BJ (cell line): ENCODE measurements around the gene PHLPP1. TPM values are rescaled to one million over a fixed set of nuclear protein-coding genes. Genes with fewer than 3 reads are reported as not detected.

Source experiments
- CTCF ChIA-PET: fragments of 350-600 bp; formaldehyde crosslinking; extraction: SDS; loops from one replicate; lab custom pipeline; 2021; ENCODE audit warnings: antibody characterized with exemption, inconsistent platforms; lab: Yijun Ruan, JAX
- POLR2A ChIA-PET: fragments of 300-600 bp; sonication (Branson Sonifier 250); formaldehyde crosslinking; extraction: SDS; loops from one replicate; lab custom pipeline; 2021; ENCODE audit warnings: antibody characterized with exemption; lab: Charles Lee
- DNase-seq: peaks from one replicate; pipeline ENCODE4 v3.0.0-alpha.2; 2011; ENCODE audit warnings: low read depth
- H3K27me3 ChIP-seq: 2 replicates; pipeline ENCODE4 v1.6.0; 2011; ENCODE audit warnings: low read length; ENCODE audit not compliant: control insufficient read depth, insufficient read depth
- H3K36me3 ChIP-seq: 2 replicates; pipeline ENCODE4 v1.5.1; 2011; ENCODE audit warnings: low read length; ENCODE audit not compliant: control insufficient read depth, insufficient read depth
- H3K4me3 ChIP-seq: 2 replicates; pipeline ENCODE4 v1.5.1; 2011; ENCODE audit warnings: low read depth, mild to moderate bottlenecking, control low read depth, low read length
- polyA plus RNA-seq: library from polyadenylated mRNA; depleted of rRNA; stranded (reverse); fragments of >200 nt; gene quantifications from 2 replicates; pipeline ENCODE4 v1.2.3, GENCODE V29; 2011
- TF ChIP-seq, protein P1 (sequence below): IDR thresholded peaks from 2 replicates; pipeline ENCODE4 v1.5.1; 2011; ENCODE audit warnings: low read depth, mild to moderate bottlenecking, control low read depth, inconsistent platforms, low read length, moderate library complexity; ENCODE audit not compliant: insufficient read depth

Gene PHLPP1
- polyA plus RNA-seq, 1 experiment = 4.0 TPM

GRCh38 chr18:62877411-62878221, 162.3 kb downstream of the PHLPP1 start:
- ChIA-PET POLR2A (no interaction called here), CTCF (interaction anchor here (0.9 to 1.2 kb wide), 3 partner anchors 52 to 80 kb away, joined by 3 to 4 read pairs (median 3); no protein-coding TSS in a partner anchor)
- Histone ChIP-seq H3K27me3 (no peaks in the 10 kb centered on the region), H3K36me3 (no peaks in the 10 kb centered on the region), H3K4me3 (no peak overlapping the region)
- TF ChIP-seq, protein P1, sequence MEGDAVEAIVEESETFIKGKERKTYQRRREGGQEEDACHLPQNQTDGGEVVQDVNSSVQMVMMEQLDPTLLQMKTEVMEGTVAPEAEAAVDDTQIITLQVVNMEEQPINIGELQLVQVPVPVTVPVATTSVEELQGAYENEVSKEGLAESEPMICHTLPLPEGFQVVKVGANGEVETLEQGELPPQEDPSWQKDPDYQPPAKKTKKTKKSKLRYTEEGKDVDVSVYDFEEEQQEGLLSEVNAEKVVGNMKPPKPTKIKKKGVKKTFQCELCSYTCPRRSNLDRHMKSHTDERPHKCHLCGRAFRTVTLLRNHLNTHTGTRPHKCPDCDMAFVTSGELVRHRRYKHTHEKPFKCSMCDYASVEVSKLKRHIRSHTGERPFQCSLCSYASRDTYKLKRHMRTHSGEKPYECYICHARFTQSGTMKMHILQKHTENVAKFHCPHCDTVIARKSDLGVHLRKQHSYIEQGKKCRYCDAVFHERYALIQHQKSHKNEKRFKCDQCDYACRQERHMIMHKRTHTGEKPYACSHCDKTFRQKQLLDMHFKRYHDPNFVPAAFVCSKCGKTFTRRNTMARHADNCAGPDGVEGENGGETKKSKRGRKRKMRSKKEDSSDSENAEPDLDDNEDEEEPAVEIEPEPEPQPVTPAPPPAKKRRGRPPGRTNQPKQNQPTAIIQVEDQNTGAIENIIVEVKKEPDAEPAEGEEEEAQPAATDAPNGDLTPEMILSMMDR = peak; percentile 15; the same call in 1 of the 2 replicates
- no peak for DNase-seq

DNA sequence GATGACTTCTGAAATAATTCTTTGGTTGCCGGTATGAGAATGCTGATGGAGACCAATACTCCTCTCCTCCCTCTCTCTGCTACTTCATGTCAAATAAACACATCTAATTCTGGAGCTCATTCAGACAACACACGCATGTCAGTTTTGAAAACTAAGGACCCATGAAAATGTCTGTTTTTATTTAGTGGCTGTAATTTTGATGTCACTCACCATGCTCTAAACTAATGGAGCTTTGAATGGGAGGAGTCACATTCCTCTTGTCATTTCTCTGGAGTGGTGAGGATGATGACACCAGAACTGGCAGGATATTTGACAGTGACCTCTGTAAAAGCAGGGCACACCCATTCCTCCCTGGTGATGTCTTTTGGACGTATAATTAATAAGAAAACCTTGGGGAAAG, 163.0 kb downstream of the PHLPP1 start:
- ChIA-PET POLR2A (no interaction called here), CTCF (interaction anchor here (0.9 to 1.2 kb wide), 2 partner anchors 52 to 80 kb away, joined by 3 to 4 read pairs; no protein-coding TSS in a partner anchor)
- no peak for DNase-seq
- Histone ChIP-seq H3K27me3 (no peaks in the 10 kb centered on the region), H3K36me3 (no peaks in the 10 kb centered on the region), H3K4me3 (no peak overlapping the region)
- TF ChIP-seq, protein P1 = no peak

DNA sequence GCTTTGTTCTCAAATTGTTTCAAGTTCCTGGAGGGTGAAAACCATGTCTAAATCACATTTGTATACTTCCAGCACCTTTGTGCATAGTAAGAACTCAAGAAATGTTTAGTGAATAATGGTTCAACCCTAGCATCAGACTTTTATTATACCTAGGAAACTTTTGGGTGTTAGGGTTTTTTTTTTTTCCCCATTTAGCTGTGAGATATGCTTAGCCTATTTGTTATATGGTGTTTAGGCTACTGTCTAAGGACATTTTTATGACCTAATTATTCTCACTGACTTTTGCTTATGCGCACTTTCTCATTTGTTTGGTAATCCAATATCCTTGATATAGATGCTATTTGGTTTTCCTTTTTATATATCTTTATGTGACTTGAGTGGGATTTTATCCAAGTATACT, 164.7 kb downstream of the PHLPP1 start:
- DNase-seq = no peak
- ChIA-PET CTCF (interaction anchor here (0.8 kb wide), 1 partner anchor 307 kb away, joined by 3 read pairs; no protein-coding TSS in a partner anchor), POLR2A (no interaction called here)
- no peak overlapping the region for H3K4me3 ChIP-seq
- no peaks in the 10 kb centered on the region for H3K36me3 ChIP-seq
- H3K27me3 ChIP-seq = no peaks in the 10 kb centered on the region
- TF ChIP-seq, protein P1 = no peak

DNA sequence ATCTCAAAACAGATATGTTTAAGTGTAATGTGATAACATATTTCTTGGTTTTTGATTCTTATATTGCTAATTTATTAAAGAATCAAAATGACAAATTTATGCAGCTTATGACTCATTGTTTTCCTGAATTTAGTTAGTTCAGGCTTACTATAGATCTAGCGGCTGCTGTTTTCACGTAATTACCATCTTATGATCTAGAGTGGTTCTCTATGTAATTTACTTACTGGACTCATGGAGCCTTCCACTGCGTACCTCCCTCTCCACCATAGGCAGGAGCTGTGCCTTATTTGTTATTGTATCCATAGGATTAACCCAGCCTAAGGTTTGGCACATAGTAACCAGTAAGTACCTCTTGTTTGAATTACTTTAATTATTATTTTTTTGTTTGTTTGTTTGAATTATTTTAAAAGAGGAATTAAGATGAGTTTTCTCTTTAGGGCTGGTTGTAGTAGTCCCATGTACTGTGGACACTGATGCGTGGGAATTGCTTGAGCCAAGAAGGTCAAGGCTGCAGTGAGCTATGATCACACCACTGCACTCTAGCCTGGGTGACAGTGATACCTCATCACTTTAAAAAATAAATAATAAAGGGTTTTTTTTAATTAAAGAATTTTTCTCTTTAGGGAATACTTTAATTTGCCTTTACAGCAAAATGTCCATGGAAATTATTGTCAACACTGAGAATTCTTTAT, 165.5 kb downstream of the PHLPP1 start:
- TF ChIP-seq, protein P1 = no peak

DNA sequence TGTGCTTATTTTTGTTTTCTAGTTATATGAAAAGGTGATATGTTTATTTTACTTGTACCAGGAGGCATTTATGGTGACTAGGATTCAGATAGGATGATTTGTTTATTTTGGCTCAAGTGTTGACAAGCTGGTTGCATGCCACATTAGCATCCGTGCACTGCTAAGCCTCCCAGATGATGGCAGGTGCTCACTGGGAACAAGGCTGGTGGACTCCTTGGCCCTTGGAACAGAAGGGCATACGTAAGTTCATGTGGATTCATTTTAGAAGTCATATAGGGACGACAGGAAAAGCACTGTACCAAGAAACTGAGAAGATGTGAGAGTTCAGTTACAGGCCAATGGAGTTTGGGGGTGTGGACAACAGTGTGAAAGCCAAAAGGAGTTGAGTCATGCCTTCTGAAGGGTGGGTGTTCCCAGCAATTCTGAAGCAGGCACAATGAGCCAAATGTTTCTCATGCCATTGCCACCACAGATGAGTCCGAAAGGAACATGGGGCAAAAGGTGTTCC, 166.2 kb downstream of the PHLPP1 start:
- H3K4me3 ChIP-seq = no peak overlapping the region
- H3K27me3 ChIP-seq = no peaks in the 10 kb centered on the region
- CTCF ChIA-PET = no interaction called here
- DNase-seq = peak; percentile 85
- TF ChIP-seq, protein P1 = no peak
- POLR2A ChIA-PET = no interaction called here
- no peaks in the 10 kb centered on the region for H3K36me3 ChIP-seq

More for the DNA sequence above, 165.5 kb downstream of the PHLPP1 start:
- Histone ChIP-seq H3K4me3 (no peak overlapping the region), H3K36me3 (no peaks in the 10 kb centered on the region), H3K27me3 (no peaks in the 10 kb centered on the region)
- ChIA-PET CTCF (interaction anchor here (1.0 kb wide), 1 partner anchor 10 kb away, joined by 4 read pairs; no protein-coding TSS in a partner anchor), POLR2A (no interaction called here)
- no peak for DNase-seq
